Nephron progenitor cell (in vitro differentiated cells): ENCODE results near the gene CIDEB.

ENCODE experiments used
- DNase-seq: peaks from one replicate; pipeline ENCODE4 v3.0.0; 2021
- H3K27ac Mint-ChIP-seq: 2 replicates; pipeline ENCODE4 v1.8.0; 2021; ENCODE audit warnings: mild to moderate bottlenecking, moderate library complexity, mixed read lengths
- H3K27me3 Mint-ChIP-seq: 2 replicates; pipeline ENCODE4 v1.8.0; 2021; ENCODE audit warnings: mild to moderate bottlenecking, low read depth, mixed read lengths; ENCODE audit not compliant: poor library complexity
- H3K36me3 Mint-ChIP-seq: 2 replicates; pipeline ENCODE4 v1.8.0; 2021; ENCODE audit warnings: low read depth, mixed read lengths
- H3K4me1 Mint-ChIP-seq: 2 replicates; pipeline ENCODE4 v1.8.0; 2021; ENCODE audit warnings: mixed read lengths
- H3K4me3 Mint-ChIP-seq: 2 replicates; pipeline ENCODE4 v1.8.0; 2021; ENCODE audit warnings: mild to moderate bottlenecking, moderate library complexity, mixed read lengths
- H3K9me3 Mint-ChIP-seq: 2 replicates; pipeline ENCODE4 v1.8.0; 2021; ENCODE audit warnings: mild to moderate bottlenecking, moderate library complexity, mixed read lengths
- CTCF ChIP-seq: fragments of 200-600 bp; sonication (generic); IDR thresholded peaks from 2 replicates; pipeline ENCODE4 v1.5.0; 2021; ENCODE audit warnings: antibody characterized with exemption

Gene CIDEB

GRCh38 chr14:24298892-24299254, 8.9 kb downstream of the CIDEB start:
- Mint-ChIP-seq H3K27me3 (no peaks in the 10 kb centered on the region), H3K27ac (peak overlapping the region; percentile 75), H3K9me3 (no peaks in the 10 kb centered on the region), H3K4me1 (peaks cover 52% of the 10 kb centered on the region), H3K4me3 (peak overlapping the region; percentile 94), H3K36me3 (peaks cover 20% of the 10 kb centered on the region)
- DNase-seq = no peak
- no peak for TF ChIP-seq CTCF

GRCh38 chr14:24297190-24297964, 10.4 kb downstream of the CIDEB start:
- DNase-seq = no peak
- Mint-ChIP-seq H3K4me1 (peaks cover 52% of the 10 kb centered on the region), H3K27ac (peak overlapping the region; percentile 74), H3K4me3 (peak overlapping the region; percentile 25), H3K36me3 (peaks cover 17% of the 10 kb centered on the region), H3K9me3 (no peaks in the 10 kb centered on the region), H3K27me3 (no peaks in the 10 kb centered on the region)
- peak; percentile 36 for TF ChIP-seq CTCF

GRCh38 chr14:24296341-24297157, 11.2 kb downstream of the CIDEB start:
- Mint-ChIP-seq H3K27ac (peak overlapping the region; percentile 38), H3K9me3 (no peaks in the 10 kb centered on the region), H3K4me1 (peaks cover 48% of the 10 kb centered on the region), H3K36me3 (peaks cover 10% of the 10 kb centered on the region), H3K27me3 (no peaks in the 10 kb centered on the region), H3K4me3 (no peak overlapping the region)
- TF ChIP-seq CTCF = peak; percentile 68
- DNase-seq = peak; percentile 54

- DNase-seq = no peak
- H3K27me3 Mint-ChIP-seq = no peaks in the 10 kb centered on the region
- TF ChIP-seq CTCF = no peak
- no peak overlapping the region for H3K4me3 Mint-ChIP-seq
- peaks cover 10% of the 10 kb centered on the region for H3K36me3 Mint-ChIP-seq
- no peak overlapping the region for H3K27ac Mint-ChIP-seq
- peaks cover 21% of the 10 kb centered on the region for H3K4me1 Mint-ChIP-seq
- H3K9me3 Mint-ChIP-seq = no peaks in the 10 kb centered on the region
Measured at GRCh38 chr14:24293525-24293924, 14.3 kb downstream of the CIDEB start.

- Mint-ChIP-seq H3K4me1 (peaks cover 22% of the 10 kb centered on the region), H3K9me3 (no peaks in the 10 kb centered on the region), H3K4me3 (no peak overlapping the region), H3K36me3 (peaks cover 10% of the 10 kb centered on the region), H3K27ac (no peak overlapping the region), H3K27me3 (no peaks in the 10 kb centered on the region)
- DNase-seq = no peak
- no peak for TF ChIP-seq CTCF
Measured at GRCh38 chr14:24292118-24292807, 15.5 kb downstream of the CIDEB start.
